Nephron (organoid): ENCODE results near the gene MYOCD.

Experiments used
- H3K27ac Mint-ChIP-seq, 3 experiments: 2 replicates each; pipeline ENCODE4 v1.8.0; 2020; ENCODE audit warnings: mixed read lengths in 3 of 3, mild to moderate bottlenecking in 2 of 3, moderate library complexity in 1 of 3
- H3K27me3 Mint-ChIP-seq: 2 replicates; pipeline ENCODE4 v1.8.0; 2021; ENCODE audit warnings: low read depth, mild to moderate bottlenecking, moderate library complexity, mixed read lengths
- H3K36me3 Mint-ChIP-seq: 2 replicates; pipeline ENCODE4 v1.8.0; 2020; ENCODE audit warnings: low read depth, mixed read lengths
- H3K4me1 Mint-ChIP-seq: 2 replicates; pipeline ENCODE4 v1.8.0; 2020; ENCODE audit warnings: mixed read lengths
- H3K4me3 Mint-ChIP-seq, 3 experiments: 2 replicates each; pipeline ENCODE4 v1.8.0; 2020; ENCODE audit warnings: mild to moderate bottlenecking in 3 of 3, mixed read lengths in 3 of 3, moderate library complexity in 2 of 3
- H3K9me3 Mint-ChIP-seq: 2 replicates; pipeline ENCODE4 v1.8.0; 2020; ENCODE audit warnings: mixed read lengths
- TF ChIP-seq, protein P1 (sequence below), 3 experiments: fragments of 200-600 bp; sonication (generic); IDR thresholded peaks; one replicate each; pipeline ENCODE4 v1.5.0; 2021; ENCODE audit warnings: antibody characterized with exemption in 3 of 3; ENCODE audit not compliant: unreplicated experiment in 3 of 3

MYOCD gene

DNA sequence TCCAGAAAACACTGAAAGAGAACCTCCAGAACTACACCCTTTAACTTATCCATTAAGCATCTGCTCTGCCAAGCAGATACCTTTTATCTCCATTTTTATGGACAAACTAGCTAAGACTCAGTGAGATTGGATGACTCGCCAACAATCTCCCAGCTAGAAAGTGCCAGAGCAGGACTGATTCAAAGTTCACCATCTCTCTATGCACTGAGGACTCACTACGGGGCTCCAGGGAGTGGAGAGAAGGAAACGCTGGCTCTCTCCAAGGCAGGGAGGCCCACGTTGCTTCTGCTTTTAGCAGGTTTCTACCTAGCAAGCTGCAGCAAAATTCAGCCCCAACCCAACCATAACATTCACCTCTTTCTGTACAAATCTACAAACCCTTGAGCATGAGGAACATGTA lies 70.8 kb downstream of the MYOCD start:
- Mint-ChIP-seq H3K4me3 (no peak overlapping the region), H3K27me3 (peaks cover 14% of the 10 kb centered on the region), H3K27ac (no peak overlapping the region), H3K9me3 (no peaks in the 10 kb centered on the region), H3K4me1 (peaks cover 9% of the 10 kb centered on the region), H3K36me3 (no peaks in the 10 kb centered on the region)
- TF ChIP-seq, protein P1, sequence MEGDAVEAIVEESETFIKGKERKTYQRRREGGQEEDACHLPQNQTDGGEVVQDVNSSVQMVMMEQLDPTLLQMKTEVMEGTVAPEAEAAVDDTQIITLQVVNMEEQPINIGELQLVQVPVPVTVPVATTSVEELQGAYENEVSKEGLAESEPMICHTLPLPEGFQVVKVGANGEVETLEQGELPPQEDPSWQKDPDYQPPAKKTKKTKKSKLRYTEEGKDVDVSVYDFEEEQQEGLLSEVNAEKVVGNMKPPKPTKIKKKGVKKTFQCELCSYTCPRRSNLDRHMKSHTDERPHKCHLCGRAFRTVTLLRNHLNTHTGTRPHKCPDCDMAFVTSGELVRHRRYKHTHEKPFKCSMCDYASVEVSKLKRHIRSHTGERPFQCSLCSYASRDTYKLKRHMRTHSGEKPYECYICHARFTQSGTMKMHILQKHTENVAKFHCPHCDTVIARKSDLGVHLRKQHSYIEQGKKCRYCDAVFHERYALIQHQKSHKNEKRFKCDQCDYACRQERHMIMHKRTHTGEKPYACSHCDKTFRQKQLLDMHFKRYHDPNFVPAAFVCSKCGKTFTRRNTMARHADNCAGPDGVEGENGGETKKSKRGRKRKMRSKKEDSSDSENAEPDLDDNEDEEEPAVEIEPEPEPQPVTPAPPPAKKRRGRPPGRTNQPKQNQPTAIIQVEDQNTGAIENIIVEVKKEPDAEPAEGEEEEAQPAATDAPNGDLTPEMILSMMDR (IDR thresholded peaks at IDR 0.05; ENCODE audit: unreplicated experiment in 3 of 3), result no peak

DNA sequence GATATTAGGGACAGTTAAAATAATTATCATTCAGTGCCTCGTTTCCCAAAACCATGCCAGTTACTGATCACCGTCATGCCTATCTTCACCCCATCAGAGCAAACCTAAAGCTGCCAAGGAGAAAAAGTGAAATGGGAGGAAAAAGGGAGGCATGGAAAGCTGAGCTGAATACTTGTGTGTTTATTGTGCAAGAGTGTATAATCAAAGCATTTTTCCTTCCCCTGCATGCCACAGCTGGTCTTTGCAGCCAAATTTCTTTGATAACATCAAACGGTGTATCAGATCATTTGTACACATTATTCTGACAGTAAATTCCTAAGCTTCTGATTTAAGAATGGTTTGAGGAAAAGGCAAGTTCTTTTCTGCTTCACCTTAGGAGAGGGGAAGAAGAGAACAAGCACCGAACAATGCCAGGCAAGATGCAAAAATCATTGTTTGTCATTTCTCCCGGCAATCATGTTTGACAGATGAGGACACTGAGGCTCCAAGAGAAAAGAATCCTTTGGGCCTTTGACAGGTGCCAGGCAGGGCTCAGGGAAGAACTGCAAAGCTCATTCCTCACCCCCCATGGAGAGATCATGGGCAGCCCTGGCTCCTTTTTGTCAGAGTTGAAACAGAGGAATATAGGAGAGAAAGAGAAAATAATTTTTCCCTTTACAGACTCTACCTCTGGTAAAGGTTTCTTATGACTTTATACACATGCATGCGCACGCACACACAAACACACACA lies 72.2 kb downstream of the MYOCD start:
- Mint-ChIP-seq H3K4me3 (no peak overlapping the region), H3K27ac (no peak overlapping the region), H3K9me3 (no peaks in the 10 kb centered on the region), H3K27me3 (peaks cover 7% of the 10 kb centered on the region), H3K4me1 (peaks cover 10% of the 10 kb centered on the region), H3K36me3 (no peaks in the 10 kb centered on the region)
- TF ChIP-seq, protein P1 (IDR thresholded peaks at IDR 0.05; ENCODE audit: unreplicated experiment in 3 of 3), result no peak

DNA sequence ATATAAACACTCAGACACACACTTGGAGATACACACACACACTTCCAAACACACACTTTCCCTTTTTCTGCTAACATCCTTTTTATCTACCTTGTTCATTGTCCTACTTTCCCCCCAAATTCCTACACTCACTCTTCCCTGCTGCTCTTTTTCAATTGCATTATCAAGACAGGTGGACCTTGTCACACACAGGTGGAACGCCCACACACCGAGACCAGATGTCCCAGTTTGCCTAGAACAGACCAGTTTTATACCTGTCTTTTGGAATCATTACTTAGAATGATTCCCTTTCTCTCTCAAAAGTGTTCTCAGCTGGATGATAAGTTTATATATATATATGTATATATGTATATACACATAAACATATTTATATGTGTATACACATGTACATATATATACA lies 72.9 kb downstream of the MYOCD start:
- Mint-ChIP-seq H3K27ac (no peak overlapping the region), H3K9me3 (no peaks in the 10 kb centered on the region), H3K27me3 (peaks cover 7% of the 10 kb centered on the region), H3K36me3 (no peaks in the 10 kb centered on the region), H3K4me1 (peaks cover 10% of the 10 kb centered on the region), H3K4me3 (no peak overlapping the region)
- TF ChIP-seq, protein P1 (IDR thresholded peaks at IDR 0.05; ENCODE audit: unreplicated experiment in 3 of 3), result no peak

DNA sequence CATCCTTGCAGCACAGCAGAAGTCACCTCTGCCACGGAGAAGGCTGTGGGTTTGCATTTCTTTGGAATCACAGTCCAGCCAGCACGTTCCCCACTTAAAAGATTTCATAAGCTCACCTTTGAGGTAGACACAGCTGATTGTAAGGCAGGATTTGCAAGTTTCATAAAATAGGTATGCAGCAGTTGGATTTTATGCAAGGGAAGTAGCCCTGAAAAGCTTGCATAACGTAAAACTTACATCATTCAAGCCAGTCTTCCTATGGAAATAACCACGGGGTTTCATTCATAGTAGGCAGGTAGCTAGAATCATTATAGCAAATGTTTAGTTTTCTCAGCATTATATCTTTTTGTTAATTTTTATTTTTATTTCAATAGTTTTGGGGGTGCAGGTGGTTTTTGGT lies 73.8 kb downstream of the MYOCD start:
- Mint-ChIP-seq H3K4me1 (peaks cover 10% of the 10 kb centered on the region), H3K27ac (no peak overlapping the region), H3K4me3 (no peak overlapping the region), H3K36me3 (no peaks in the 10 kb centered on the region), H3K9me3 (no peaks in the 10 kb centered on the region), H3K27me3 (peaks cover 7% of the 10 kb centered on the region)
- TF ChIP-seq, protein P1 (IDR thresholded peaks at IDR 0.05; ENCODE audit: unreplicated experiment in 3 of 3), result no peak

DNA sequence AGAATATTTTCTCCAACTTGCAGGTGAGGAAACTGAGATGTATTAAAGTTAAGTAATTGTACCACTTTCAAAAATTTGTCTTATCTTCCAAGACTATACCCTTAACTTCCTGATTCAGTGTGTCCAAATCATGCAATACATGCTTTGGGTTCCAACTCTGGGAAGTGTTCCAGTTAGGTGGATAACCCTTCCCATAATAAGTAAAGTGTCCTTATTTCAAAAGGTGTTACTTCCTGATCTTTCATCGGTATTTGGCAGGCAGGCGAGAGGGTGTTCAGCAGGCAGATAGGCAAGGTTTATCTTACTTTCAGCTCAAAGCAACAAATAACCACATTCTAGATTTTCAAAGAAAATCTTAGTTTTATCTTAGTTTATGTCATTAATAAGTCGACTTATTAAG lies 77.4 kb downstream of the MYOCD start:
- Mint-ChIP-seq H3K36me3 (no peaks in the 10 kb centered on the region), H3K4me3 (no peak overlapping the region), H3K27ac (no peak overlapping the region), H3K27me3 (no peaks in the 10 kb centered on the region), H3K4me1 (peaks cover 5% of the 10 kb centered on the region), H3K9me3 (no peaks in the 10 kb centered on the region)
- TF ChIP-seq, protein P1 (IDR thresholded peaks at IDR 0.05; ENCODE audit: unreplicated experiment in 3 of 3), result no peak

DNA sequence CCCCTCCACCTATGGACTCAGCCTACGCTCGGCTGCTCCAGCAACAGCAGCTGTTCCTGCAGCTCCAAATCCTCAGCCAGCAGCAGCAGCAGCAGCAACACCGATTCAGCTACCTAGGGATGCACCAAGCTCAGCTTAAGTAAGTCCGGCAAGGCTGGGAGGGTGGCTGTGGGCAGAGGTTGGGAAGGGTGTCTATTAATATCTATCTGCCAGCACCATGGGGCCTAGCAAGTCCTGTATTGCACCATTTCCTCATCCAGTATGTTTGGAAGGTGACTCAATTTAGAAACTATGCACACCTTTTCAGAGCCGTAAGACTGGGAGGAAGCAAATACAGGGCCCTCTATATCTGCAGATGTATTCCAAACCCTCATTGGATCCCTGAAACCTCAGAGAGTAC lies 78.6 kb downstream of the MYOCD start:
- Mint-ChIP-seq H3K9me3 (no peaks in the 10 kb centered on the region), H3K36me3 (no peaks in the 10 kb centered on the region), H3K27ac (no peak overlapping the region), H3K27me3 (no peaks in the 10 kb centered on the region), H3K4me1 (peaks cover 5% of the 10 kb centered on the region), H3K4me3 (no peak overlapping the region)
- TF ChIP-seq, protein P1 (IDR thresholded peaks at IDR 0.05; ENCODE audit: unreplicated experiment in 3 of 3), result no peak
